Activated T-cell treated with anti-CD3 and anti-CD28 coated beads for 48 hours (primary cell): ENCODE data around the gene SYN1.

ENCODE experiments used
- DNase-seq: peaks from one replicate; pipeline ENCODE4 v3.0.0-alpha.2; 2020; ENCODE audit warnings: low read depth

The SYN1 gene

GRCh38 chrX:47523297-47523696 is 96.4 kb downstream of the SYN1 start:
- peak; percentile 76 for DNase-seq
